Activated CD8-positive, alpha-beta T cell treated with anti-CD3 and anti-CD28 coated beads for 36 hours (primary cell): ENCODE data around the gene SLAMF7. TPM values are rescaled to one million over a fixed set of nuclear protein-coding genes. Genes with fewer than 3 reads are reported as not detected.

Experiments used
- ATAC-seq: fragments of 200-7000 bp; cut with Tn5 transposase; one replicate; pipeline ENCODE4 v1.10.0; 2021; ENCODE audit warnings: mild to moderate bottlenecking, moderate library complexity
- CTCF ChIA-PET: fragments of 350-600 bp; sonication (Branson Sonifier 250); formaldehyde crosslinking; loops from one replicate; lab custom pipeline; 2021; ENCODE audit warnings: antibody characterized with exemption; lab: Charles Lee
- POLR2A ChIA-PET: fragments of 350-600 bp; sonication (Branson Sonifier 250); formaldehyde crosslinking; loops from one replicate; lab custom pipeline; 2021; ENCODE audit warnings: antibody characterized with exemption; lab: Charles Lee
- DNase-seq: peaks from one replicate; pipeline ENCODE4 v3.0.0-alpha.2; 2020
- H3K27ac Mint-ChIP-seq: one replicate; pipeline ENCODE4 v1.8.0; 2021; ENCODE audit warnings: mild to moderate bottlenecking, mixed read lengths
- H3K27me3 Mint-ChIP-seq: one replicate; pipeline ENCODE4 v1.8.0; 2021; ENCODE audit warnings: mixed read lengths
- H3K36me3 Mint-ChIP-seq: one replicate; pipeline ENCODE4 v1.8.0; 2021; ENCODE audit warnings: low read depth, mixed read lengths
- H3K4me1 Mint-ChIP-seq: one replicate; pipeline ENCODE4 v1.8.0; 2021; ENCODE audit warnings: low read depth, mixed read lengths
- H3K4me3 Mint-ChIP-seq: one replicate; pipeline ENCODE4 v1.8.0; 2021; ENCODE audit warnings: mild to moderate bottlenecking, moderate library complexity, mixed read lengths
- H3K9me3 Mint-ChIP-seq: one replicate; pipeline ENCODE4 v1.8.0; 2021; ENCODE audit warnings: mixed read lengths
- CTCF ChIP-seq: fragments of 200-600 bp; IDR thresholded peaks from one replicate; pipeline ENCODE4 v1.8.0; 2022; ENCODE audit warnings: antibody characterized with exemption, mild to moderate bottlenecking
- intact Hi-C: fragments of 100-400 bp; cut with micrococcal nuclease; formaldehyde crosslinking; loops from one replicate; pipeline ENCODE4 v1.10.0; 2022
- total RNA-seq, 2 experiments: library from RNA; stranded (reverse); gene quantifications; one replicate each; pipeline ENCODE4 v1.2.3, GENCODE V29; 2021

The SLAMF7 gene
- total RNA-seq, 2 experiments from 2014 or later, result 90.0 to 93.5 TPM

DNA sequence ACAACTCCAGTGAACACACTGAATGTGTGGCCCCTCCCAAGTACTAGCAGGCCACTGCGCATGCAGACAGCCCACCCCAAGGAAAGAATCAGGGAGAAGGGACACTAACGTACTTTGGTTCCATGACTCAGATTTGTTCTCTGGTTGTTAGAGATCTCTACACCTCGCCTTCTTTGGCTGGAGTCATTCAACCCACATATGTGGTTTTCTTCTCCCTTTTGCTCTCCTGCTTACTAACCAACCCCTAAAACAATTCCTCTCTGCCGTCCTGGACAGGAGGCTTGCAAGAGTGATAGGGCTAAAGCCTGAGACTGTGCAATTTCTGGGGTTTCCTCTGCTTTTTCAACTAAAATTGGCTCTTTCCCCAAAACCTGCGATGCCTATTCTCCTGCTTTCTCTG is 21.7 kb upstream of the SLAMF7 start:
- Mint-ChIP-seq H3K9me3 (no peaks in the 10 kb centered on the region), H3K27me3 (no peaks in the 10 kb centered on the region), H3K4me1 (peaks cover 65% of the 10 kb centered on the region), H3K4me3 (no peak overlapping the region), H3K36me3 (no peaks in the 10 kb centered on the region), H3K27ac (no peak overlapping the region)
- no peak for DNase-seq
- ChIA-PET CTCF (interaction anchor here (3.5 to 6.6 kb wide), 2 partner anchors 8 to 34 kb away, joined by 18 to 94 read pairs; no protein-coding TSS in a partner anchor), POLR2A (no interaction called here)
- TF ChIP-seq CTCF, result no peak
- ATAC-seq, result no peak
- intact Hi-C loops, result no loop called here

DNA sequence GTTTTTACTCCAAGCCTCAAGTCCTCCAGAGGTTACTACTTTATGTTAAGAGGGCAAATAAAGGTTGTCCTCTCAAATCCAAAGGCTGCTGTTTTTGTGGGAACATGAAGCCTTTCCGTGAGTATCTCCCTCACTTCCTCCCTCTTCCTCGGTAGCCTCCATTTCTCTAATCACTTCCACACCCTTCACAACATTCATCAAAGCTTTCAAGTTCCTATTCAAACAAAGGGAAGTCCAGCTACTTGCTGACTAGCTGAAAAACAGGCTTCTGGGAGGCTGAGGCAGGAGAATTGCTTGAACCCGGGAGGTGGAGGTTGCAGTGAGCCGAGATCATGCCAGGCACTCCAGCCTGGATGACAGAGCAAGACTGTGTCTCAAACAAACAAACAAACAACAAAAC is 20.8 kb upstream of the SLAMF7 start:
- DNase-seq, result no peak
- no peak for TF ChIP-seq CTCF
- Mint-ChIP-seq H3K36me3 (no peaks in the 10 kb centered on the region), H3K27me3 (no peaks in the 10 kb centered on the region), H3K4me3 (no peak overlapping the region), H3K27ac (no peak overlapping the region), H3K9me3 (no peaks in the 10 kb centered on the region), H3K4me1 (peaks cover 67% of the 10 kb centered on the region)
- intact Hi-C loops, result no loop called here
- no peak for ATAC-seq
- CTCF ChIA-PET, result no interaction called here
- POLR2A ChIA-PET, result no interaction called here

DNA sequence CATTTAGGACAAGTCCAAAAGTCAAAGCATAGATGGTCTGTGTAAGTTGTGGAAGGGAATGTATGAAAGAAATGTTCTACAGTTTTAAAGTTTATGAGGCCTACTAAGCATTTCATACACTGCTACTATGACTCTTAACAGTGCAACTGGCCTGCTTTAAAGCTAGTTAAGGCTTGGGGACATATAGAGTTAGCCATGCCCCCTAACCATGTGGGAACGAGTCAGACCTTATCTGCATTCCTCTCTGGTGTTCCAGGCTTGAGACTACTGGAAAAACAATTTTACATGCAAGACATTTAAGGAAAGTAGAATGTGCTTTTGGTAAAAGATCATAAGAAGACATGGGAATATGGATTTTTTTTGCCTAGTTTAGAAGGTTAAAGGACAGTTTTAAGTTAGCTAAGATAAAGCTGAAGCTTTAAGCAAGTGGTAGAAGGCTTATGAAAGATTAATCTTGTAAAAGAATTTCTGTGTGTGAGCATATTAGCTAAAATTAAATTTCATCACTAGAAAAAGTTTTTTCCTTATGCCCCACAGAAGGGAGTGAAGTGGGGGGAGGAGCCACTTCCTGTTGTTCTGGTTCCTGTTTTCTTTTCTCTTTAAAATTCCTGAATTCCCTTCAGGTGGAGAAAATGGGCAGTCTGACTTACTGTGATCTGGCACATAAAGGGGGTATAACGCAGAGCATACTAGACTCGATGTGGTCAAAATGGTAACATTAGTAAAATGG is 18.5 kb upstream of the SLAMF7 start:
- Mint-ChIP-seq H3K4me3 (no peak overlapping the region), H3K27ac (no peak overlapping the region), H3K27me3 (no peaks in the 10 kb centered on the region), H3K36me3 (no peaks in the 10 kb centered on the region), H3K9me3 (no peaks in the 10 kb centered on the region), H3K4me1 (peaks cover 65% of the 10 kb centered on the region)
- POLR2A ChIA-PET, result interaction anchor here (0.9 kb wide), 1 partner anchor 9 kb away, joined by 5 read pairs; the partner anchor contains the start of gene CD48
- CTCF ChIA-PET, result interaction anchor here (1.0 to 10.0 kb wide), 4 partner anchors 13 to 58 kb away, joined by 3 to 138 read pairs (median 7); no protein-coding TSS in a partner anchor
- no peak for TF ChIP-seq CTCF
- DNase-seq (no peak), ATAC-seq (no peak)
- intact Hi-C loops, result loop anchor here (5.0 kb wide), 1 partner anchor 38 kb away; no protein-coding TSS in a partner anchor

GRCh38 chr1:160721473-160721872 is 17.6 kb upstream of the SLAMF7 start:
- Mint-ChIP-seq H3K9me3 (no peaks in the 10 kb centered on the region), H3K4me3 (no peak overlapping the region), H3K27ac (no peak overlapping the region), H3K4me1 (peaks cover 58% of the 10 kb centered on the region), H3K27me3 (no peaks in the 10 kb centered on the region), H3K36me3 (no peaks in the 10 kb centered on the region)
- DNase-seq, result no peak
- no peak for ATAC-seq
- TF ChIP-seq CTCF, result no peak
- CTCF ChIA-PET, result interaction anchor here (0.7 to 10.0 kb wide), 5 partner anchors 40 to 115 kb away, joined by 3 to 217 read pairs (median 82); no protein-coding TSS in a partner anchor
- POLR2A ChIA-PET, result interaction anchor here (1.3 kb wide), 2 partner anchors 14 to 46 kb away, joined by 3 to 5 read pairs; no protein-coding TSS in a partner anchor
- intact Hi-C loops, result loop anchor here (5.0 kb wide), 1 partner anchor 39 kb away; no protein-coding TSS in a partner anchor

- ATAC-seq (peak; percentile 35), DNase-seq (no peak)
- Mint-ChIP-seq H3K4me1 (peaks cover 46% of the 10 kb centered on the region), H3K4me3 (peak overlapping the region; percentile 30), H3K27ac (peak overlapping the region; percentile 55), H3K27me3 (no peaks in the 10 kb centered on the region), H3K9me3 (no peaks in the 10 kb centered on the region), H3K36me3 (no peaks in the 10 kb centered on the region)
- intact Hi-C loops, result loop anchor here (5.0 kb wide), 1 partner anchor 40 kb away; no protein-coding TSS in a partner anchor
- POLR2A ChIA-PET, result interaction anchor here (0.8 to 2.9 kb wide), 8 partner anchors 11 to 75 kb away, joined by 3 to 21 read pairs (median 3); partner anchors contain the start of gene CD48
- CTCF ChIA-PET, result interaction anchor here (0.8 to 10.0 kb wide), 17 partner anchors 9 to 268 kb away, joined by 3 to 217 read pairs (median 13); partner anchors contain the start of genes CD48 and SLAMF7
- no peak for TF ChIP-seq CTCF
These were observed 16.3 kb upstream of the SLAMF7 start for GRCh38 chr1:160722726-160723125.
